Panc1 (cell line): ENCODE data around the gene DCTN1. TPM values are rescaled to one million over a fixed set of nuclear protein-coding genes. Genes with fewer than 3 reads are reported as not detected.

ENCODE experiments used
- ATAC-seq: fragments of 200-7000 bp; cut with Tn5 transposase; 2 replicates; pipeline ENCODE4 v1.9.1; 2020; ENCODE audit warnings: mild to moderate bottlenecking, moderate library complexity
- BruUV-seq: library from RNA; stranded (reverse); fragments of 400-500 nt; replicated peaks from 2 replicates; lab custom pipeline; 2021; lab: Mats Ljungman, UMichigan
- CTCF ChIA-PET: fragments of 300-600 bp; sonication (Branson Sonifier 250); formaldehyde crosslinking; loops from one replicate; lab custom pipeline; 2022; ENCODE audit warnings: antibody characterized with exemption; lab: Charles Lee
- POLR2A ChIA-PET: fragments of 300-600 bp; sonication (Branson Sonifier 250); formaldehyde crosslinking; loops from one replicate; lab custom pipeline; 2022; ENCODE audit warnings: antibody characterized with exemption; lab: Charles Lee
- DNase-seq: peaks from one replicate; pipeline ENCODE4 v3.0.0-alpha.2; 2010; ENCODE audit warnings: low read depth, low spot score
- H3K27ac ChIP-seq: 2 replicates; pipeline ENCODE4 v1.5.1; 2011; ENCODE audit warnings: mild to moderate bottlenecking, low read length, inconsistent platforms
- H3K27me3 ChIP-seq: fragments of 200-500 bp; sonication (Bioruptor generic); 2 replicates; pipeline ENCODE4 v1.6.0; 2014; ENCODE audit warnings: low read length, inconsistent platforms; ENCODE audit not compliant: control insufficient read depth, insufficient read depth
- H3K36me3 ChIP-seq: fragments of 200-500 bp; sonication (Bioruptor generic); 2 replicates; pipeline ENCODE4 v1.5.1; 2014; ENCODE audit warnings: inconsistent platforms, mild to moderate bottlenecking, low read length, moderate library complexity; ENCODE audit not compliant: control insufficient read depth, insufficient read depth
- H3K4me1 ChIP-seq: 2 replicates; pipeline ENCODE4 v1.5.1; 2011; ENCODE audit warnings: inconsistent platforms, mild to moderate bottlenecking, low read length, moderate library complexity; ENCODE audit not compliant: control insufficient read depth, insufficient read depth
- H3K4me3 ChIP-seq, 2 experiments: 2 replicates each; pipeline ENCODE4 v1.5.1; 2011 to 2012; ENCODE audit warnings: low read depth in 2 of 2, low read length in 2 of 2, mild to moderate bottlenecking in 2 of 2, inconsistent platforms in 1 of 2, moderate library complexity in 1 of 2
- H3K9me3 ChIP-seq: fragments of 200-500 bp; sonication (Bioruptor generic); 2 replicates; pipeline ENCODE4 v1.5.1; 2014; ENCODE audit warnings: low read depth, mild to moderate bottlenecking, inconsistent platforms, low read length, moderate library complexity; ENCODE audit not compliant: control insufficient read depth, insufficient read depth
- POLR2AphosphoS5 ChIP-seq: IDR thresholded peaks from 2 replicates; pipeline ENCODE4 v1.6.1; 2012; ENCODE audit warnings: mild to moderate bottlenecking, low read depth, low read length, moderate library complexity
- SIN3A ChIP-seq: IDR thresholded peaks from 2 replicates; pipeline ENCODE4 v1.6.1; 2012; ENCODE audit warnings: low read depth, mild to moderate bottlenecking, low read length, moderate library complexity, borderline replicate concordance; ENCODE audit not compliant: insufficient read depth
- TCF7L2 ChIP-seq: IDR thresholded peaks from 2 replicates; pipeline ENCODE4 v1.6.1; 2011; ENCODE audit warnings: mild to moderate bottlenecking, low read depth, low read length, inconsistent platforms
- in situ Hi-C: cut with HindIII; loops from 2 replicates; pipeline ENCODE4 v1.10.0; 2016; ENCODE audit warnings: low sequenced_read_pairs, low pct_unique_long_range_greater_than_20kb
- intact Hi-C: fragments of 100-400 bp; cut with micrococcal nuclease; formaldehyde crosslinking; loops from one replicate; pipeline ENCODE4 v1.10.0; 2022; ENCODE audit not compliant: unreplicated experiment
- total RNA-seq: library from RNA; stranded (reverse); gene quantifications from one replicate; pipeline ENCODE4 v1.2.1, GENCODE V29; 2021; ENCODE audit not compliant: unreplicated experiment
- TF ChIP-seq, protein P1 (sequence below), 2 experiments: IDR thresholded peaks; 2 replicates each; pipeline ENCODE4 v1.6.1; 2011 to 2012; ENCODE audit warnings: low read depth in 2 of 2, control low read depth in 1 of 2, low read length in 1 of 2, mild to moderate bottlenecking in 1 of 2, moderate library complexity in 1 of 2; ENCODE audit not compliant: insufficient read depth in 1 of 2
- TF ChIP-seq, protein P2 (sequence below): fragments of 450-650 bp; IDR thresholded peaks from 2 replicates; pipeline ENCODE4 v1.5.1; 2017; ENCODE audit warnings: mild to moderate bottlenecking

DCTN1 gene
- total RNA-seq, 1 experiment from 2014 or later: 190 TPM

DNA sequence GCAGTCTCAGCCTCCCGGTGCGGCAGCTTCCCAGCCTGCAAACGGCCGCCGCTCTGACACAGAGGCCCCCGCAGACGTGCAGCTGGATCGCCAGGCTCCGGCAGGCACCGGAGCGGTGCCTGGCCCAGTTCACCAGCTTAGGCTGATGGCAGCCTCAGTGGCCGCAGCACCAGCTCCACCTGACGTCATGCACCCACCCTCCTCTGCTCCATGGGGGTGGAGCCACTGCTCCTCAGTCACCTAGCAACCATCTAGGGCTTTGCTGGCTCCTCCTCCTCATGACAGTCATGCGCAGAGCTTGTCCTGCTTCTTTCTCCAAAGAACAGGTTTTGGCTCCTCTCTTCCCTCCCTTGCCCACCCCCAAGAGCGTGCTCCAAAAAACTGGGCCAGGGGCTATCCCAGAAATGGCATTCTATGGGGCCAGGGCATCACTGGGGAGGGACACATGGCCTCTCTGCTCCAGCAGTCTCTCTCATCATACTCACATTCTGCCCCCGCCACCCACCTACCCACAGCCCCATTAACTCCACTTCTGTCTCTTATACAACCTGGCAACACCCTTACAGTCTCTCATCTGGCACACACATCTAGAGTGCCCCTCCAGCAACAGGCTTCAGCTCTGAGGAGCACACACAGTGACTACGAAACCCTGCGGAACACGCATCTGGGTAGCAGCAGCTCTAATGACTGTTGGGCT lies 5.5 kb downstream of the DCTN1 start:
- CTCF ChIA-PET: no interaction called here
- Histone ChIP-seq H3K27me3 (no peaks in the 10 kb centered on the region), H3K9me3 (no peaks in the 10 kb centered on the region), H3K27ac (no peak overlapping the region), H3K4me3 (no peak overlapping the region; a peak in 1 of 4 replicates), H3K4me1 (no peaks in the 10 kb centered on the region), H3K36me3 (peaks cover 2% of the 10 kb centered on the region; the same call in 1 of the 2 replicates)
- peak; percentile 61; the same call in 1 of the 2 replicates for ATAC-seq
- in situ Hi-C loops: no loop called here
- intact Hi-C loops: no loop called here
- BruUV-seq: no TSS peak
- POLR2A ChIA-PET: no interaction called here
- TF ChIP-seq, protein P1, sequence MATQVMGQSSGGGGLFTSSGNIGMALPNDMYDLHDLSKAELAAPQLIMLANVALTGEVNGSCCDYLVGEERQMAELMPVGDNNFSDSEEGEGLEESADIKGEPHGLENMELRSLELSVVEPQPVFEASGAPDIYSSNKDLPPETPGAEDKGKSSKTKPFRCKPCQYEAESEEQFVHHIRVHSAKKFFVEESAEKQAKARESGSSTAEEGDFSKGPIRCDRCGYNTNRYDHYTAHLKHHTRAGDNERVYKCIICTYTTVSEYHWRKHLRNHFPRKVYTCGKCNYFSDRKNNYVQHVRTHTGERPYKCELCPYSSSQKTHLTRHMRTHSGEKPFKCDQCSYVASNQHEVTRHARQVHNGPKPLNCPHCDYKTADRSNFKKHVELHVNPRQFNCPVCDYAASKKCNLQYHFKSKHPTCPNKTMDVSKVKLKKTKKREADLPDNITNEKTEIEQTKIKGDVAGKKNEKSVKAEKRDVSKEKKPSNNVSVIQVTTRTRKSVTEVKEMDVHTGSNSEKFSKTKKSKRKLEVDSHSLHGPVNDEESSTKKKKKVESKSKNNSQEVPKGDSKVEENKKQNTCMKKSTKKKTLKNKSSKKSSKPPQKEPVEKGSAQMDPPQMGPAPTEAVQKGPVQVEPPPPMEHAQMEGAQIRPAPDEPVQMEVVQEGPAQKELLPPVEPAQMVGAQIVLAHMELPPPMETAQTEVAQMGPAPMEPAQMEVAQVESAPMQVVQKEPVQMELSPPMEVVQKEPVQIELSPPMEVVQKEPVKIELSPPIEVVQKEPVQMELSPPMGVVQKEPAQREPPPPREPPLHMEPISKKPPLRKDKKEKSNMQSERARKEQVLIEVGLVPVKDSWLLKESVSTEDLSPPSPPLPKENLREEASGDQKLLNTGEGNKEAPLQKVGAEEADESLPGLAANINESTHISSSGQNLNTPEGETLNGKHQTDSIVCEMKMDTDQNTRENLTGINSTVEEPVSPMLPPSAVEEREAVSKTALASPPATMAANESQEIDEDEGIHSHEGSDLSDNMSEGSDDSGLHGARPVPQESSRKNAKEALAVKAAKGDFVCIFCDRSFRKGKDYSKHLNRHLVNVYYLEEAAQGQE (IDR thresholded peaks at IDR 0.05; ENCODE audit: insufficient read depth in 1 of 2, low read depth in 2 of 2, low read length in 1 of 2): no peak
- no peak for TF ChIP-seq TCF7L2
- no peak for TF ChIP-seq SIN3A
- no peak for TF ChIP-seq POLR2AphosphoS5
- TF ChIP-seq, protein P2, sequence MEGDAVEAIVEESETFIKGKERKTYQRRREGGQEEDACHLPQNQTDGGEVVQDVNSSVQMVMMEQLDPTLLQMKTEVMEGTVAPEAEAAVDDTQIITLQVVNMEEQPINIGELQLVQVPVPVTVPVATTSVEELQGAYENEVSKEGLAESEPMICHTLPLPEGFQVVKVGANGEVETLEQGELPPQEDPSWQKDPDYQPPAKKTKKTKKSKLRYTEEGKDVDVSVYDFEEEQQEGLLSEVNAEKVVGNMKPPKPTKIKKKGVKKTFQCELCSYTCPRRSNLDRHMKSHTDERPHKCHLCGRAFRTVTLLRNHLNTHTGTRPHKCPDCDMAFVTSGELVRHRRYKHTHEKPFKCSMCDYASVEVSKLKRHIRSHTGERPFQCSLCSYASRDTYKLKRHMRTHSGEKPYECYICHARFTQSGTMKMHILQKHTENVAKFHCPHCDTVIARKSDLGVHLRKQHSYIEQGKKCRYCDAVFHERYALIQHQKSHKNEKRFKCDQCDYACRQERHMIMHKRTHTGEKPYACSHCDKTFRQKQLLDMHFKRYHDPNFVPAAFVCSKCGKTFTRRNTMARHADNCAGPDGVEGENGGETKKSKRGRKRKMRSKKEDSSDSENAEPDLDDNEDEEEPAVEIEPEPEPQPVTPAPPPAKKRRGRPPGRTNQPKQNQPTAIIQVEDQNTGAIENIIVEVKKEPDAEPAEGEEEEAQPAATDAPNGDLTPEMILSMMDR: no peak
- DNase-seq: no peak

DNA sequence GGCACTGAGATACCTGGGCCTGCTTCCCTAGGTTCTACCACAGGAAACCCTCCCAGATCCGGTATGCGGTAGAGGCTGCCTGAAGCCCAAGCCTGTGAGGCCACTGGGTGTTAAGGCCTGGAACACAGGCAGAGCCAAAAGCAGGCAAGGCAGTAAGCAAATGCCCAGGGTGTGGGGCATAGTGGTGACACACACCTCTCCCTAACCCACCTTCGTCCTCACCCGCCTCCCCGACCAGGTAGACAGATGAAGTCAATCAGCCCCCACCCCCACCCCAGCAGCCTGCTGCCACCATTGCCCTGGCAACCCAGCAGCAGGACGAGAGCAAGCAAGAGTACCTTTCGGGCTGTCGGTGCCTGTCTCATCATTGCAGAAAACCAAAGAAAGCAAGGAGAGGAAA lies 6.1 kb downstream of the DCTN1 start:
- H3K9me3 ChIP-seq: no peaks in the 10 kb centered on the region
- DNase-seq: no peak
- ChIA-PET CTCF (no interaction called here), POLR2A (no interaction called here)
- H3K27me3 ChIP-seq: no peaks in the 10 kb centered on the region
- ATAC-seq: no peak
- TF ChIP-seq, protein P2: no peak
- TF ChIP-seq, protein P1 (IDR thresholded peaks at IDR 0.05; ENCODE audit: insufficient read depth in 1 of 2, low read depth in 2 of 2, low read length in 1 of 2): no peak
- TF ChIP-seq TCF7L2 (no peak), SIN3A (no peak), POLR2AphosphoS5 (no peak)
- H3K36me3 ChIP-seq: peaks cover 2% of the 10 kb centered on the region; the same call in 1 of the 2 replicates
- no TSS peak for BruUV-seq
- intact Hi-C loops: no loop called here
- no peak overlapping the region for H3K27ac ChIP-seq
- H3K4me3 ChIP-seq: no peak overlapping the region; a peak in 1 of 4 replicates
- H3K4me1 ChIP-seq: no peaks in the 10 kb centered on the region
- in situ Hi-C loops: no loop called here
